GM23338 (cell line): Measurements from ENCODE around the gene SEC16B.

ENCODE experiments used
- POLR2AphosphoS5 ChIP-seq: IDR thresholded peaks from 2 replicates; pipeline ENCODE4 v1.6.1; 2016; ENCODE audit warnings: antibody characterized with exemption, low read depth
- TF ChIP-seq, protein P1 (sequence below), 2 experiments: fragments of 200-600 bp in 1 of 2; sonication (generic) in 1 of 2; conservative IDR thresholded peaks; 2 replicates each; pipeline versions ENCODE4 v1.5.1 to v1.6.1; 2016 to 2017; ENCODE audit warnings: antibody characterized with exemption in 2 of 2, low read depth in 2 of 2, mild to moderate bottlenecking in 2 of 2, moderate library complexity in 1 of 2

DNA sequence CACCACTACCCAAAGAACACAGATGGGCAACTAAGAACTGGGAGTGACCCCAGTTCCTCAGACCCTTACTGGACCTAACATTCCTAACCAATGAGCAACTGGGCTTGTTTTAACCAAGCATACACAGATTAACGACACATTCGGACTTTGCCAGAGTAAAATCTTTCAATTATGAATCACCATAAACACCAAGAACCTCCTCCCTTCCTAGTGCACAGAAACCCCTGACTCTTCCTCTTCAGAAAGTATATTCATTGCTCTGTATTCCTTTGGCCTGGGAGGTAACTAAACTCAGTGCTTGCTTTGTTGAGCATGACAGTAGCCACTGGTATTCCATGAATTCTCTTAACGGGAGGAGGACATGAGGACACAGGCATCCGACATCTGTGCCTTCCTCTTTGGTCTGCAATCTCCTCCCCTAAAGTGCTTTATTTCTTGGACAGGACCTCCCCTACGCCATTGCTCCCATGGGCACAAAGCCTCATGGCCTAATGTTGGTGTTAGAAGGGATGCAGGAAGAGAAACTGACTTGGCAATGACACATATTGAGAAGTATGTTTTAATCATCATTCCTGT, 42.7 kb downstream of the SEC16B start:
- no peak for TF ChIP-seq POLR2AphosphoS5
- TF ChIP-seq, protein P1, sequence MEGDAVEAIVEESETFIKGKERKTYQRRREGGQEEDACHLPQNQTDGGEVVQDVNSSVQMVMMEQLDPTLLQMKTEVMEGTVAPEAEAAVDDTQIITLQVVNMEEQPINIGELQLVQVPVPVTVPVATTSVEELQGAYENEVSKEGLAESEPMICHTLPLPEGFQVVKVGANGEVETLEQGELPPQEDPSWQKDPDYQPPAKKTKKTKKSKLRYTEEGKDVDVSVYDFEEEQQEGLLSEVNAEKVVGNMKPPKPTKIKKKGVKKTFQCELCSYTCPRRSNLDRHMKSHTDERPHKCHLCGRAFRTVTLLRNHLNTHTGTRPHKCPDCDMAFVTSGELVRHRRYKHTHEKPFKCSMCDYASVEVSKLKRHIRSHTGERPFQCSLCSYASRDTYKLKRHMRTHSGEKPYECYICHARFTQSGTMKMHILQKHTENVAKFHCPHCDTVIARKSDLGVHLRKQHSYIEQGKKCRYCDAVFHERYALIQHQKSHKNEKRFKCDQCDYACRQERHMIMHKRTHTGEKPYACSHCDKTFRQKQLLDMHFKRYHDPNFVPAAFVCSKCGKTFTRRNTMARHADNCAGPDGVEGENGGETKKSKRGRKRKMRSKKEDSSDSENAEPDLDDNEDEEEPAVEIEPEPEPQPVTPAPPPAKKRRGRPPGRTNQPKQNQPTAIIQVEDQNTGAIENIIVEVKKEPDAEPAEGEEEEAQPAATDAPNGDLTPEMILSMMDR (conservative IDR thresholded peaks at IDR 0.05; ENCODE audit: low read depth in 2 of 2), result no peak
